G401 (cell line): Measurements from ENCODE around the gene CCDC150. TPM values are rescaled to one million over a fixed set of nuclear protein-coding genes. Genes with fewer than 3 reads are reported as not detected.

Source experiments
- DNase-seq: peaks from one replicate; pipeline ENCODE4 v3.0.0-alpha.2; 2015; ENCODE audit warnings: low spot score
- in situ Hi-C: cut with HindIII; loops from 2 replicates; pipeline ENCODE4 v1.10.0; 2016; ENCODE audit warnings: low sequenced_read_pairs, mixed read lengths
- total RNA-seq: library from RNA; depleted of rRNA; stranded (reverse); fragments of >200 nt; shearing (Covaris generic); gene quantifications from 2 replicates; pipeline ENCODE4 v1.2.3, GENCODE V29; 2014; rRNA removed

Gene CCDC150
- total RNA-seq, 1 experiment from 2014 or later: 9.1 TPM

- no peak for DNase-seq
- in situ Hi-C loops: no loop called here
Observed at GRCh38 chr2:196750291-196750923, 110.9 kb downstream of the CCDC150 start.

GRCh38 chr2:196750977-196751631 is 111.6 kb downstream of the CCDC150 start:
- in situ Hi-C loops: no loop called here
- peak; percentile 56 for DNase-seq

GRCh38 chr2:196758474-196759377 is 119.2 kb downstream of the CCDC150 start:
- no peak for DNase-seq
- in situ Hi-C loops: no loop called here

- in situ Hi-C loops: no loop called here
Observed at GRCh38 chr2:196759378-196759706, 119.8 kb downstream of the CCDC150 start.

GRCh38 chr2:196767101-196767500 is 127.6 kb downstream of the CCDC150 start:
- DNase-seq: no peak
- in situ Hi-C loops: no loop called here

More at GRCh38 chr2:196759378-196759706, 119.8 kb downstream of the CCDC150 start:
- DNase-seq: no peak

Other genes starting within 250 kb of the CCDC150 start
- gene HECW2, start 46.2 kb upstream of the CCDC150 start, total RNA-seq: not detected in 2 replicates
- gene GTF3C3, start 160.0 kb downstream of the CCDC150 start, total RNA-seq: 42.8 and 59.0 TPM in 2 replicates
- not detected in 2 replicates for gene C2orf66, start 169.6 kb downstream of the CCDC150 start, total RNA-seq